ENCODE measurements around the gene NRP2.

NRP2 gene

DNA sequence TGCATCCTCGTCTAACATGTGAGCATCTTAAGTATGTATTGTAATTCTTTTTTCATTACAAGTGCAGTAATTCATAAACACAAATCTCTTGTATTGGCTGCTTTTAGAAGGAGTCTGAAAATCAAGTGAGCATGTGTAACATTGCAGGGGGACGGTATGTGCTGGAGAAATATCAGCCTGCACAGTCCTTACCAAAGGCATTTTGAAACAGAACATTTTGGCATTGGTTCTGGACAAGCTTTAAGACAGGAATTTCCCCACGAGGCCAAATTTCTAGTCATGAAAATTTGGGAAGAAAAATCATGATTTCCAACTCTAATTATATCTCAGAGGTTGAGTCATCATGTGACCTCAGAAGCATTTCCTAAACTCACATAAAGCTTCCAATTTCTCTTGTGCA lies 24.7 kb upstream of the NRP2 start:
- no peak overlapping the region for H3K4me3 ChIP-seq (ENCODE audit: low read depth, low read length)
- ChIA-PET POLR2A (no interaction called here), CTCF (no interaction called here)
- TF ChIP-seq, protein P1, sequence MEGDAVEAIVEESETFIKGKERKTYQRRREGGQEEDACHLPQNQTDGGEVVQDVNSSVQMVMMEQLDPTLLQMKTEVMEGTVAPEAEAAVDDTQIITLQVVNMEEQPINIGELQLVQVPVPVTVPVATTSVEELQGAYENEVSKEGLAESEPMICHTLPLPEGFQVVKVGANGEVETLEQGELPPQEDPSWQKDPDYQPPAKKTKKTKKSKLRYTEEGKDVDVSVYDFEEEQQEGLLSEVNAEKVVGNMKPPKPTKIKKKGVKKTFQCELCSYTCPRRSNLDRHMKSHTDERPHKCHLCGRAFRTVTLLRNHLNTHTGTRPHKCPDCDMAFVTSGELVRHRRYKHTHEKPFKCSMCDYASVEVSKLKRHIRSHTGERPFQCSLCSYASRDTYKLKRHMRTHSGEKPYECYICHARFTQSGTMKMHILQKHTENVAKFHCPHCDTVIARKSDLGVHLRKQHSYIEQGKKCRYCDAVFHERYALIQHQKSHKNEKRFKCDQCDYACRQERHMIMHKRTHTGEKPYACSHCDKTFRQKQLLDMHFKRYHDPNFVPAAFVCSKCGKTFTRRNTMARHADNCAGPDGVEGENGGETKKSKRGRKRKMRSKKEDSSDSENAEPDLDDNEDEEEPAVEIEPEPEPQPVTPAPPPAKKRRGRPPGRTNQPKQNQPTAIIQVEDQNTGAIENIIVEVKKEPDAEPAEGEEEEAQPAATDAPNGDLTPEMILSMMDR (IDR thresholded peaks at IDR 0.05; ENCODE audit: insufficient read depth, low read length, missing control alignments) = no peak
- DNase-seq (ENCODE audit: low read depth, low spot score) = peak; percentile 82

DNA sequence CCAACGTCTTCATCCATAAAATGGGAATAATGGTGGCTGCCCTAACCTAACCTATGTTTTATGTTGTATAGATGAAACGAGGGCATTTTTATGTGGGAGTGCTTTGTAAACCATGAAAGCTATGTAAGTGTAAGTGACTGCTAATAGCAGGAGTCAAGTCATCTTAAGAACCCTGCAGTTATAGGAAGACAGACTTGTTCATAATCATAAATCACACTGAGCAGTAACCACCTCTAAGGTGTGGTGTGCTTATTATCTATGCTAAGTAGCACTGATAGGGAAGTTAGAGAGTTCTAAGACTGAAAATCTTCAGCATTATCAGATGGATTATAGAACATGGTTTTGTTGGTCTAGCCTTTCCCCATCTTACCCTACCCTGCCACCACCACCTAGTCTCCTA lies 24.2 kb upstream of the NRP2 start:
- TF ChIP-seq, protein P1 (IDR thresholded peaks at IDR 0.05; ENCODE audit: insufficient read depth, low read length, missing control alignments) = no peak
- ChIA-PET CTCF (interaction anchor here (6.0 kb wide), 1 partner anchor 17 kb away, joined by 30 read pairs; no protein-coding TSS in a partner anchor), POLR2A (no interaction called here)
- DNase-seq (ENCODE audit: low read depth, low spot score) = no peak
- H3K4me3 ChIP-seq (ENCODE audit: low read depth, low read length) = no peak overlapping the region

DNA sequence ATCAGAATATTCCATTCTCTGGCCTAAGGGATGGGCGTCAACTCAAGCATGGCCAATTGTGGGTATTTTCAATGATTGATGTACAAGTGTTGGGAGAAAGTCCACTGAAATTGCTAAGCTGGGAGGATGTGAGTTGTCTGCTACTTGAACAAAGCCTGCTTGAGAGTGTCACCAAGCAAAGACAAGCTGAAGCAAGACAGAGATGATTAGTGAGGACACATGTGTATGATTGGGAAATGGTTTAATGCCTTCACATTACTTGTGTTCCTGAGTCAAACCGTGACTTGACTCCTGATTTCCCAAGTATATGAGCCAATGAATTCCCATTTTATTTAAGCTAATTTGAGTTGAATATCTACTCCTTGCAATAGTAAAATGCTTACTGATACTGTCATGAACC lies 23.7 kb upstream of the NRP2 start:
- TF ChIP-seq, protein P1 (IDR thresholded peaks at IDR 0.05; ENCODE audit: insufficient read depth, low read length, missing control alignments) = no peak
- CTCF ChIA-PET = interaction anchor here (1.5 to 6.0 kb wide), 2 partner anchors 17 to 21 kb away, joined by 5 to 30 read pairs; no protein-coding TSS in a partner anchor
- no peak overlapping the region for H3K4me3 ChIP-seq (ENCODE audit: low read depth, low read length)
- POLR2A ChIA-PET = no interaction called here
- DNase-seq (ENCODE audit: low read depth, low spot score) = no peak

DNA sequence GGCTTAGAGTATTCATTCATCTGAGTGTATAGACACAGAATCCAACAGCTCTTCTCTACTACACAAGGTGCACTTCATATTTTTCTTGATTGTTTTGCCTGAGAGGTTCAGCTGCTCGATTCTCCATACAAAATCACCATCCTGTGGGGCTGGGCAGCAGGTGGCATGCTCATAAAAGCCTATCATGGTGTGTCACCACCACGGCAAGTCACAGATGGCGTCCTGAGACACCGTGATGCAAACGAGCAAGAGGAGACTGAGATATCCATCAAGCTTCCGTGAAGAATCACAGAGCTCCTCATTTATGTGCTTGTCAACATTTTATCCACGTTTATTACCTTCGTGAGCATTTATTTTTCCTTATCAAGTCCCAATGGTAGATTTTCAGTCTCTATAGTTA lies 22.4 kb upstream of the NRP2 start:
- TF ChIP-seq, protein P1 (IDR thresholded peaks at IDR 0.05; ENCODE audit: insufficient read depth, low read length, missing control alignments) = no peak
- CTCF ChIA-PET = interaction anchor here (1.0 to 6.0 kb wide), 4 partner anchors 16 to 20 kb away, joined by 3 to 30 read pairs (median 4); no protein-coding TSS in a partner anchor
- DNase-seq (ENCODE audit: low read depth, low spot score) = no peak
- H3K4me3 ChIP-seq (ENCODE audit: low read depth, low read length) = no peak overlapping the region
- POLR2A ChIA-PET = interaction anchor here (0.5 to 1.3 kb wide), 4 partner anchors 10 to 417 kb away, joined by 3 to 4 read pairs (median 4); no protein-coding TSS in a partner anchor

DNA sequence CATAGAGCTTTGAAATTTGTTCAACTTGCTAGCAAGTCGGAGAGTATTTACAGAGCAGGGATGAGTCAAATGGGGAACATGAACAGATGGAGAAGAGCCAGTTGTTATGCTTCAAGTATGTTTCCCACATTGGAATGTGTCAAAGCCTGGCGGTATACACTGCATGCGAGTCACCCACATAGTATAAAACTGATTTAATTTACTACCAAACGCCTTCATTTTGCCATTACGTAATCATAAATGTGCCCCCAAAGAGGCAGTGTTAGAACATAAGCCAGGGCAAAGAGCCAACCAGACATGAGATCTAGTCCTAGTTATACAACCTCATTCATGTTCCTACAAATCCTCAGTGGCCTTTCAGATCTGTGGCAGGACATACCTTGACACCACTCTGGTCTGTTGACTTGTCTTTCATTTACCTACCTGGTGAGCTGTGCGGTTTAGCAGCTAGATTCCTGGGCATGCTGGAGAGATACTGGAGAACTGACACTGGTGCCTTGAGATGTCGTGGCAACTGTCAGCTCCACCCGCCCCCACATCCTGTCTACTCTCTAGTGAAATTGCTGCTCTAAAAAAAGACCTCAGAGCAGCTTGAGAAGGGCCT lies 21.7 kb upstream of the NRP2 start:
- peak; percentile 95 for DNase-seq (ENCODE audit: low read depth, low spot score)
- ChIA-PET POLR2A (interaction anchor here (0.5 to 1.3 kb wide), 5 partner anchors 10 to 417 kb away, joined by 3 to 4 read pairs (median 4); partner anchors contain the start of gene NRP2), CTCF (interaction anchor here (1.3 to 6.0 kb wide), 2 partner anchors 15 to 17 kb away, joined by 4 to 30 read pairs; no protein-coding TSS in a partner anchor)
- H3K4me3 ChIP-seq (ENCODE audit: low read depth, low read length) = peak overlapping the region; percentile 15
- TF ChIP-seq, protein P1 (IDR thresholded peaks at IDR 0.05; ENCODE audit: insufficient read depth, low read length, missing control alignments) = no peak

DNA sequence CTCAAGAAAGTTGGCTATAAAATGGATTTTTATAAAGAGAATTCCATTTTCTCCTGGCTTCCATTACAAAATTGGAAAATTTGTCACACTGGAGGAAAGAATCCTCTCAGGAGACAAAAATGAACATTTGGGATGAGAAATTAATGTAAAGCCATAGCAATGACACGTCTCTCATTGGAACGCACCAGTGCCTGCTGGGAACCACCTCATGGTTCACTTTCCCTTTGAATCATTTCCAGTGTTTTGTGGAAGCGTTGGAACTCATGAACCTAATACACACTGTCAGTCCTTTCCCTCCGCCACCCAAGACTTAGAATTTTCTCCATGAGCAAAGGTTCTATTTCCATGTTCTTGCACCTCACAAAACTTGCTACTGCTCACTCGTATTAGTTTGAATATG lies 21.0 kb upstream of the NRP2 start:
- H3K4me3 ChIP-seq (ENCODE audit: low read depth, low read length) = no peak overlapping the region
- DNase-seq (ENCODE audit: low read depth, low spot score) = no peak
- TF ChIP-seq, protein P1 (IDR thresholded peaks at IDR 0.05; ENCODE audit: insufficient read depth, low read length, missing control alignments) = no peak
- ChIA-PET CTCF (interaction anchor here (6.0 kb wide), 1 partner anchor 14 kb away, joined by 30 read pairs; no protein-coding TSS in a partner anchor), POLR2A (interaction anchor here (1.2 kb wide), 1 partner anchor 21 kb away, joined by 4 read pairs; the partner anchor contains the start of gene NRP2)
